ENCODE data around the gene P2RY11.
A peak's percentile ranks its signal among the peaks of the same experiment; 100 is the strongest.

DNA sequence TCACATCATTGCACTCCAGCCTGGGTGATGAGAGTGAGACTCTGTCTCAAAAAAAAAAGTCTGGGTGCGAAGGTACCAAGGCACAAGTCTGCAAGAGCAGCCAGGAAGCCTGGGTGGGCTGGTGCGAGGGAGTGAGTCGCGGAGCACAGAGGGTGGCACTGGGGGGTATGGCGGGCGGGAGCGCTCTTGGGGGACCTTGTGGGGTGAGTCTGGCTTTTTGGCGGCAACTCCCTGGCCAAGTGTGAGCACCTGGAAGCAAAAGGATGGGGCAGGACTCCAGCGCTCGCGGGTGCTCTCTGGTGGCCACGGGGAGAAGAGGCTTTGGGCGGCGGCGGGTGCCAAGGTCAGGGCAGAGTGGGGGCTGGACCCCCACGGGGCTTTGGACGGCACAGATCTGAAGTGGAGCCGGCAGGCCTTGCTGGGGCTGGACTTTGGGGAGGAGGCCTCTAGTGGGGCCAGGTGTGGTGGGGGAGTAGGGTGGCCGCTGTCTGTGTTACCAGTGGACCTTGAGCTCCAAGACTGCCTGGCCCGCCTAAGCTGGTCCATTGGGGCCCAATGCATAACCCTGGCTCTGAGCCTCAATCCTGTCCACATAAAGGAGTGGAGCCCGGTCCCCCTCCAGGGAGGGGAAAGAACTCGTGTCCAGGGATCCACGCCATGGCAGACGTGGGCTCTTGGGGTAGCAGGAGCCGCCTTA is 1.6 kb downstream of the P2RY11 start:
- TF ChIP-seq, protein P1, sequence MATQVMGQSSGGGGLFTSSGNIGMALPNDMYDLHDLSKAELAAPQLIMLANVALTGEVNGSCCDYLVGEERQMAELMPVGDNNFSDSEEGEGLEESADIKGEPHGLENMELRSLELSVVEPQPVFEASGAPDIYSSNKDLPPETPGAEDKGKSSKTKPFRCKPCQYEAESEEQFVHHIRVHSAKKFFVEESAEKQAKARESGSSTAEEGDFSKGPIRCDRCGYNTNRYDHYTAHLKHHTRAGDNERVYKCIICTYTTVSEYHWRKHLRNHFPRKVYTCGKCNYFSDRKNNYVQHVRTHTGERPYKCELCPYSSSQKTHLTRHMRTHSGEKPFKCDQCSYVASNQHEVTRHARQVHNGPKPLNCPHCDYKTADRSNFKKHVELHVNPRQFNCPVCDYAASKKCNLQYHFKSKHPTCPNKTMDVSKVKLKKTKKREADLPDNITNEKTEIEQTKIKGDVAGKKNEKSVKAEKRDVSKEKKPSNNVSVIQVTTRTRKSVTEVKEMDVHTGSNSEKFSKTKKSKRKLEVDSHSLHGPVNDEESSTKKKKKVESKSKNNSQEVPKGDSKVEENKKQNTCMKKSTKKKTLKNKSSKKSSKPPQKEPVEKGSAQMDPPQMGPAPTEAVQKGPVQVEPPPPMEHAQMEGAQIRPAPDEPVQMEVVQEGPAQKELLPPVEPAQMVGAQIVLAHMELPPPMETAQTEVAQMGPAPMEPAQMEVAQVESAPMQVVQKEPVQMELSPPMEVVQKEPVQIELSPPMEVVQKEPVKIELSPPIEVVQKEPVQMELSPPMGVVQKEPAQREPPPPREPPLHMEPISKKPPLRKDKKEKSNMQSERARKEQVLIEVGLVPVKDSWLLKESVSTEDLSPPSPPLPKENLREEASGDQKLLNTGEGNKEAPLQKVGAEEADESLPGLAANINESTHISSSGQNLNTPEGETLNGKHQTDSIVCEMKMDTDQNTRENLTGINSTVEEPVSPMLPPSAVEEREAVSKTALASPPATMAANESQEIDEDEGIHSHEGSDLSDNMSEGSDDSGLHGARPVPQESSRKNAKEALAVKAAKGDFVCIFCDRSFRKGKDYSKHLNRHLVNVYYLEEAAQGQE (IDR thresholded peaks at IDR 0.05; ENCODE audit: low read depth) = no peak
- no peak for TF ChIP-seq CREB1 (IDR thresholded peaks at IDR 0.05; ENCODE audit: low read depth)
- no peak for TF ChIP-seq EGR1 (IDR thresholded peaks at IDR 0.05)
- no peak for TF ChIP-seq EP300 (IDR thresholded peaks at IDR 0.05; ENCODE audit: borderline replicate concordance)
- peak; percentile 19; the same call in 1 of the 2 replicates for TF ChIP-seq RAD21 (IDR thresholded peaks at IDR 0.05; ENCODE audit: low read depth)
- no peak for TF ChIP-seq FOXM1 (IDR thresholded peaks at IDR 0.05; ENCODE audit: borderline replicate concordance, low read depth)
- TF ChIP-seq TAF1 (IDR thresholded peaks at IDR 0.05; ENCODE audit: low read depth) = no peak

Data from Ishikawa (cell line).